Esophagus muscularis mucosa (tissue), 4 donors: ENCODE measurements around the gene LYRM1.

Experiments used
- EP300 ChIP-seq: sonication (generic); formaldehyde crosslinking; IDR thresholded peaks from one replicate; pipeline ENCODE4 v1.6.1; 2017; ENCODE audit warnings: antibody characterized with exemption
- POLR2A ChIP-seq: fragments of 450-650 bp; IDR thresholded peaks from one replicate; pipeline ENCODE4 v1.6.1; 2017; ENCODE audit warnings: antibody characterized with exemption, moderate library complexity, mild to moderate bottlenecking, low read depth
- POLR2AphosphoS5 ChIP-seq, 2 donors: sonication (generic); formaldehyde crosslinking; IDR thresholded peaks; one replicate each; pipeline ENCODE4 v1.6.1; 2017; ENCODE audit warnings: antibody characterized with exemption in 2 of 2
- TF ChIP-seq, protein P1 (sequence below), 3 experiments: fragments of 200-600 bp in 2 of 3; fragments of 450-650 bp in 1 of 3; sonication (generic) in 2 of 3; IDR thresholded peaks; one replicate each; pipeline ENCODE4 v1.5.1; 2017 to 2019; ENCODE audit warnings: antibody characterized with exemption in 3 of 3, mild to moderate bottlenecking in 2 of 3, moderate library complexity in 1 of 3

DNA sequence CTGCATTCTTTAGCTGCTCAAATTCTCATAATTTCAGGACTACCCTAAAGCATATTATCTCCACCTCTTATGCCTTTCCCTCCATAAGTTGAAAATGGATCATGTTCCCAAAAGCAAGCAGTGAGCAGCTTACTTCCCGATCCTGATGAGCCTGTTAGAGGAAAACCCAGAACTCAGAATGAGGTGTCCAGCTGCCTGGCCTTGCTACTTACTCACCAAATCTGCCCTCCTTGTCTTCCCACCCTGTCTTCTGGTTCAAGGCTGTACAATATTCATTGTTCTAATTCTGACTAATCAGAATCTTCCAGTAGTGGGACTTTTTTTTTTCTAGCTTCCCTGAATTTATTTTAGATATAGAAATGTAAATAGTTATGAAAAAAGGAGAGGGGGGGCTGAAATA lies 10.8 kb downstream of the LYRM1 start:
- TF ChIP-seq, protein P1, sequence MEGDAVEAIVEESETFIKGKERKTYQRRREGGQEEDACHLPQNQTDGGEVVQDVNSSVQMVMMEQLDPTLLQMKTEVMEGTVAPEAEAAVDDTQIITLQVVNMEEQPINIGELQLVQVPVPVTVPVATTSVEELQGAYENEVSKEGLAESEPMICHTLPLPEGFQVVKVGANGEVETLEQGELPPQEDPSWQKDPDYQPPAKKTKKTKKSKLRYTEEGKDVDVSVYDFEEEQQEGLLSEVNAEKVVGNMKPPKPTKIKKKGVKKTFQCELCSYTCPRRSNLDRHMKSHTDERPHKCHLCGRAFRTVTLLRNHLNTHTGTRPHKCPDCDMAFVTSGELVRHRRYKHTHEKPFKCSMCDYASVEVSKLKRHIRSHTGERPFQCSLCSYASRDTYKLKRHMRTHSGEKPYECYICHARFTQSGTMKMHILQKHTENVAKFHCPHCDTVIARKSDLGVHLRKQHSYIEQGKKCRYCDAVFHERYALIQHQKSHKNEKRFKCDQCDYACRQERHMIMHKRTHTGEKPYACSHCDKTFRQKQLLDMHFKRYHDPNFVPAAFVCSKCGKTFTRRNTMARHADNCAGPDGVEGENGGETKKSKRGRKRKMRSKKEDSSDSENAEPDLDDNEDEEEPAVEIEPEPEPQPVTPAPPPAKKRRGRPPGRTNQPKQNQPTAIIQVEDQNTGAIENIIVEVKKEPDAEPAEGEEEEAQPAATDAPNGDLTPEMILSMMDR (IDR thresholded peaks at IDR 0.05) = no peak
- TF ChIP-seq POLR2AphosphoS5 (IDR thresholded peaks at IDR 0.05) (no peak), POLR2A (no peak), EP300 (no peak)
